Keratinocyte (primary cell): ENCODE results near the gene CTPS2. TPM values are rescaled to one million over a fixed set of nuclear protein-coding genes. Genes with fewer than 3 reads are reported as not detected.
A peak's percentile ranks its signal among the peaks of the same experiment; 100 is the strongest.
"Not testable (repeated sequence)": the region's sequence is repeated elsewhere in the genome, so short reads cannot be mapped to it uniquely, and the experiment has no call there.

Experiments
- DNase-seq: peaks from one replicate; pipeline ENCODE4 v3.0.0-alpha.2; 2011; ENCODE audit warnings: low read depth, missing footprints, low spot score
- FAIRE-seq: peaks from 2 replicates; lab custom pipeline; 2011; peaks lifted over from hg19 to GRCh38; lab: Jason Lieb, UNC
- H2AFZ ChIP-seq: 2 replicates; pipeline ENCODE4 v1.6.0; 2012; ENCODE audit warnings: low read length, control low read depth, inconsistent platforms; ENCODE audit not compliant: control insufficient read depth
- H3K27ac ChIP-seq: 2 replicates; pipeline ENCODE4 v1.5.1; 2011; ENCODE audit warnings: low read length; ENCODE audit not compliant: control insufficient read depth, insufficient read depth
- H3K27me3 ChIP-seq: 3 replicates; pipeline ENCODE4 v1.6.0; 2011; ENCODE audit warnings: low read length; ENCODE audit not compliant: control insufficient read depth, insufficient read depth; ENCODE audit errors: extremely low read depth
- H3K36me3 ChIP-seq, 2 experiments: 2 replicates in 1 of 2; 3 replicates in 1 of 2; pipeline ENCODE4 v1.5.1; 2011; ENCODE audit warnings: low read length in 2 of 2, mild to moderate bottlenecking in 1 of 2; ENCODE audit not compliant: control insufficient read depth in 2 of 2, insufficient read depth in 2 of 2; ENCODE audit errors: extremely low read depth in 1 of 2
- H3K4me1 ChIP-seq: 3 replicates; pipeline ENCODE4 v1.5.1; 2011; ENCODE audit warnings: low read length; ENCODE audit not compliant: control insufficient read depth, insufficient read depth; ENCODE audit errors: extremely low read depth
- H3K4me2 ChIP-seq: 3 replicates; pipeline ENCODE4 v1.6.0; 2011; ENCODE audit warnings: low read depth, low read length; ENCODE audit not compliant: control insufficient read depth, insufficient read depth; ENCODE audit errors: extremely low read depth
- H3K4me3 ChIP-seq, 3 experiments: fragments of 200-600 bp in 1 of 3; sonication (generic) in 1 of 3; 2 replicates in 2 of 3; 3 replicates in 1 of 3; pipeline ENCODE4 v1.5.1; 2011 to 2016; ENCODE audit warnings: low read length in 3 of 3, mild to moderate bottlenecking in 3 of 3, control low read depth in 2 of 3, inconsistent platforms in 1 of 3, low read depth in 1 of 3, mixed read lengths in 1 of 3, mixed run types in 1 of 3, moderate library complexity in 1 of 3; ENCODE audit not compliant: control insufficient read depth in 2 of 3, insufficient read depth in 2 of 3; ENCODE audit errors: extremely low read depth in 1 of 3
- H3K79me2 ChIP-seq: 2 replicates; pipeline ENCODE4 v1.6.0; 2012; ENCODE audit warnings: low read length; ENCODE audit not compliant: control insufficient read depth, insufficient read depth
- H3K9ac ChIP-seq: 3 replicates; pipeline ENCODE4 v1.6.0; 2011; ENCODE audit warnings: low read length; ENCODE audit not compliant: control insufficient read depth, insufficient read depth; ENCODE audit errors: extremely low read depth
- H3K9me1 ChIP-seq: 3 replicates; pipeline ENCODE4 v1.6.0; 2011; ENCODE audit warnings: low read length; ENCODE audit not compliant: control insufficient read depth, insufficient read depth; ENCODE audit errors: extremely low read depth
- H3K9me3 ChIP-seq: 2 replicates; pipeline ENCODE4 v1.5.1; 2012; ENCODE audit warnings: low read depth, low read length; ENCODE audit not compliant: control insufficient read depth
- H4K20me1 ChIP-seq: 3 replicates; pipeline ENCODE4 v1.6.0; 2011; ENCODE audit warnings: low read length; ENCODE audit not compliant: control insufficient read depth, insufficient read depth; ENCODE audit errors: extremely low read depth
- CTCF ChIP-seq, 3 experiments: IDR thresholded peaks in 1 of 3; conservative IDR thresholded peaks in 1 of 3; optimal IDR thresholded peaks in 1 of 3; 2 replicates in 2 of 3; 3 replicates in 1 of 3; pipeline versions ENCODE3 to v1.5.1; 2011; ENCODE audit warnings: low read length in 3 of 3, mild to moderate bottlenecking in 3 of 3, moderate library complexity in 2 of 3, control low read depth in 1 of 3, inconsistent platforms in 1 of 3; ENCODE audit not compliant: insufficient read depth in 2 of 3; ENCODE audit errors: extremely low read depth in 1 of 3
- EZH2 ChIP-seq: IDR thresholded peaks from one replicate; pipeline ENCODE4 v1.6.1; 2012; ENCODE audit warnings: inconsistent platforms, mild to moderate bottlenecking, low read length, moderate library complexity
- dilution Hi-C: fragments of 300-500 bp; cut with MboI; formaldehyde crosslinking; loops from one replicate; pipeline ENCODE4 v1.7.0; 2020; ENCODE audit warnings: low sequenced_read_pairs; ENCODE audit not compliant: extremely low pct_ligation_motif_present
- polyA minus RNA-seq, 3 experiments: library from RNA; depleted of rRNA, polyadenylated mRNA; stranded (reverse); fragments of >200 nt; gene quantifications; 1 replicate in 1 of 3; 2 replicates in 1 of 3; 3 replicates in 1 of 3; pipeline ENCODE4 v1.2.3, GENCODE V29; 2011
- polyA plus RNA-seq, 5 experiments: library from polyadenylated mRNA; depleted of rRNA in 3 of 5; stranded (reverse) in 3 of 5; stranded (forward) in 1 of 5; unstranded in 1 of 5; fragments of >200 nt; gene quantifications; 1 replicate in 1 of 5; 2 replicates in 3 of 5; 3 replicates in 1 of 5; pipeline versions ENCODE4 v1.2.1 to v1.2.3, GENCODE V29; 2011 to 2012; ENCODE audit warnings: missing spikeins in 2 of 5, low read depth in 1 of 5, low replicate concordance in 1 of 5

The CTPS2 gene, protein sequence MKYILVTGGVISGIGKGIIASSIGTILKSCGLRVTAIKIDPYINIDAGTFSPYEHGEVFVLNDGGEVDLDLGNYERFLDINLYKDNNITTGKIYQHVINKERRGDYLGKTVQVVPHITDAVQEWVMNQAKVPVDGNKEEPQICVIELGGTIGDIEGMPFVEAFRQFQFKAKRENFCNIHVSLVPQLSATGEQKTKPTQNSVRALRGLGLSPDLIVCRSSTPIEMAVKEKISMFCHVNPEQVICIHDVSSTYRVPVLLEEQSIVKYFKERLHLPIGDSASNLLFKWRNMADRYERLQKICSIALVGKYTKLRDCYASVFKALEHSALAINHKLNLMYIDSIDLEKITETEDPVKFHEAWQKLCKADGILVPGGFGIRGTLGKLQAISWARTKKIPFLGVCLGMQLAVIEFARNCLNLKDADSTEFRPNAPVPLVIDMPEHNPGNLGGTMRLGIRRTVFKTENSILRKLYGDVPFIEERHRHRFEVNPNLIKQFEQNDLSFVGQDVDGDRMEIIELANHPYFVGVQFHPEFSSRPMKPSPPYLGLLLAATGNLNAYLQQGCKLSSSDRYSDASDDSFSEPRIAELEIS
- polyA plus RNA-seq, result 8.5 to 12.3 TPM (median 8.6 TPM) in 3 replicates
- 4.2 TPM for polyA plus RNA-seq (2011; ENCODE audit: low read depth)
- polyA plus RNA-seq (2011; cell fraction: cytosol; rRNA removed), result 5.9 and 8.8 TPM in 2 replicates
- polyA plus RNA-seq (2011; cell fraction: nucleus; rRNA removed), result 12.8 and 13.0 TPM in 2 replicates
- 4.8 and 9.3 TPM in 2 replicates for polyA plus RNA-seq (2012; ENCODE audit: low replicate concordance)
- polyA minus RNA-seq, result 3.1 to 15.3 TPM (median 12.3 TPM) in 3 replicates
- 7.1 TPM for polyA minus RNA-seq (2011; cell fraction: cytosol; rRNA and poly(A)+ RNA removed)
- polyA minus RNA-seq (2011; cell fraction: nucleus; rRNA and poly(A)+ RNA removed), result 9.1 and 22.3 TPM in 2 replicates

DNA sequence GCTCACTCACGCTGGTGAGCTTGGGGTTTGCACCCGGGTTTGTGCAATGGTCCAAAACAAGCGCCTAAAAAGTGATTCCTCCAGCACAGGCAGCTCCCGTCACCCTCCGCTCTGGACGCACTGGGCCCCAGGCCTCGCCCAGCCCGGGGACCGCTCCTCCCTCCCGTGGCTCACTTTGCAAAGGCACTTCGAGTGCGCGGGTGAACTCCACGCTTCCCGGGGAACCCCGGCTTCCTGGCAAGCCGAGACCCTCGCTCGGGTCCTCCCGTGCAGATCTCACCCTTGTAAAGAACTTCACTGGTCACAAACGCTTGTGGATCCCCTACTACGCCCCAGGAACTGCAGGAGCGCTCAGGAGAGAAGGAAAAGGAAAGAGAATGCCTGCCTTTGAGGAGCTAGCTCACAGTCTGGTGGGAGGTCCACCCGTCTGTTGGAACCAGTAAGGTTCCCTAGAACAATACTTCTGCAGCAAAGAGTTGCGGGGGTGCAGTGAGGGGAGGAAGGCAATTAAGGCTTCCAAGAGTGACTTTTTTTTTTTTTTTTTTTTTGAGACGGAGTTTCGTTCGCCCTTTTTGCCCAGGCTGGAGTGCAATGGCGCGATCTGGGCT, at the start of gene CTPS2:
CTPS2 (minus strand) TSS at position 122 of the 608 bp plus-strand sequence. CDS start 9,767 bp downstream, outside the sequence.
- H3K36me3 ChIP-seq, result peaks cover 0 to 1% of the 10 kb centered on the region in 2 experiments
- FAIRE-seq (peak; percentile 46), DNase-seq (no peak)
- H3K4me2 ChIP-seq, result peak within 1 kb of the TSS; percentile 93
- peak within 1 kb of the TSS; percentile 69 for H3K27ac ChIP-seq
- peaks cover 4% of the 10 kb centered on the region for H3K27me3 ChIP-seq
- H3K79me2 ChIP-seq, result no peaks in the 10 kb centered on the region
- peak within 1 kb of the TSS; percentile 96 for H2AFZ ChIP-seq
- H3K9ac ChIP-seq, result peak within 1 kb of the TSS; percentile 81
- TF ChIP-seq EZH2, result peak; percentile 9
- TF ChIP-seq CTCF (optimal IDR thresholded peaks at IDR 0.05 in 1 of 3, IDR thresholded peaks at IDR 0.05 in 1 of 3, conservative IDR thresholded peaks at IDR 0.05 in 1 of 3; ENCODE audit: extremely low read depth in 1 of 3, insufficient read depth in 2 of 3, low read length in 3 of 3), result no peak
- dilution Hi-C loops, result no loop called here
- H3K4me3 ChIP-seq, result peak within 1 kb of the TSS; percentile 87 to 91 (median 89)
- H3K9me3 ChIP-seq, result no peaks in the 10 kb centered on the region
- H3K9me1 ChIP-seq, result no peaks in the 10 kb centered on the region
- H4K20me1 ChIP-seq, result no peaks in the 10 kb centered on the region
- peaks cover 8% of the 10 kb centered on the region for H3K4me1 ChIP-seq

DNA sequence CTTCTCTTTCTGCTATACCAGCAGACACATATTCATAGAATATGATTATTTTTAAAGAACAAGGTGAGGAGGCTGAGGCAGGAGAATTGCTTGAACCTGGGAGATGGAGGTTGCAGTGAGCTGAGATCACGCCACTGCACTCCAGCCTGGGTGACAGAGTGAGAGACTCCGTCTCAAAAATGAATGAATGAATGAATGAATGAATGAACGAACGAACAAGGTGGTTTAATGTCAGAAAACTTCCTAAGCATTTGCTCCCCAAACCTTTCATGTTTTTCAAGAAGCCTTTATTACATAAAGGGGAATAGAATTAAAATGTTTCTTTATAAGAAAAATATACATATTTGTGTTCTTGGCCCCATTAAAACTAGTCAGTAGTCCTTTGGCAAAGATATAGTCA, 49.0 kb upstream of the CTPS2 start:
- H3K36me3 ChIP-seq, H3K4me1 ChIP-seq, H3K4me2 ChIP-seq, H3K9me1 ChIP-seq, H3K27me3 ChIP-seq, H3K9me3 ChIP-seq, H3K4me3 ChIP-seq, DNase-seq, H2AFZ ChIP-seq, H3K79me2 ChIP-seq, dilution Hi-C loops, H3K27ac ChIP-seq, FAIRE-seq, H3K9ac ChIP-seq, H4K20me1 ChIP-seq: not testable (repeated sequence)
